Fibroblast of mammary gland (primary cell): ENCODE measurements around the gene ARID1B.

Experiments used
- DNase-seq: peaks from one replicate; pipeline ENCODE4 v3.0.0-alpha.2; 2010; ENCODE audit warnings: low read depth
- H3K4me3 ChIP-seq: 2 replicates; pipeline ENCODE4 v1.5.1; 2011; ENCODE audit warnings: low read depth, mild to moderate bottlenecking, low read length, moderate library complexity; ENCODE audit not compliant: control insufficient read depth
- CTCF ChIP-seq: conservative IDR thresholded peaks from 2 replicates; pipeline ENCODE4 v1.5.1; 2011; ENCODE audit warnings: low read depth, low read length, inconsistent platforms; ENCODE audit not compliant: control insufficient read depth, insufficient read depth

Gene ARID1B

DNA sequence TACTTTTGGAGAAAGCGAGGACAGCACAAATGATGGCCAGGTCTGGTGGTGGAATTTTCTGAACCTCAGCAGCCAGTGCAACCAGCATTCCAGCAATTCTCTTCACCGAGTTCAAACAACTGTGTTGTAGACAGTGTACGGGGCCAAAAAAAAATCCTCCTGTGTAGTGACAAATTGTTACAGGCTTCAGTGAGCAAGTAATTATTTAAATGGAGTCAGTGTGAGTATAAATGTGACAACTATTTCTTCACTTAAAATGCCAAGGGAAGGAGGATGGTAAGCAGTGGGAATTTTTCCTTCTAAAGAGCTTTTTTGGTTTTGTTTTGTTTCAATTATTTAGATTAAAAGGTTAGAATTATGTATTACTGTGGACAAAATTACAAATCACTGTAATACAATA, 392.0 kb downstream of the ARID1B start:
- no peak for TF ChIP-seq CTCF
- DNase-seq: no peak
- H3K4me3 ChIP-seq: no peak overlapping the region

DNA sequence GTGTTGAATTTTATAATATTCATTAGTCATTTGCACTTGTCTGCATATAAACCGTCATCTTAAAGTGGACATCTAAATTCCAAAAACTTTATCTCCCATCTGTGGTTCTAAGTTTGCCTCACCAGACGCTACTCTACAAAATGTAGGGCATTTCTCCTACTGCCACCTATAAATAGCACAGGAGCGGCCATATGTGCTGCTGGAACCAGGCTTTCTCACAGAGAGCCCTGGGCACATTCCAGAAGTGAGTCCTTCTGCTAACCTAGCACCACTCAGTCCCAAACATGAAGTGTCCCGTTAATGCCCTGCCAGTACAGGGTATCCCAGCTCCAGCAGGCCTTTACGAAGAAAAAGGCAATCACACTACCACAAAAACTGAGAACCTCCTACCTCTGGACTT, 392.5 kb downstream of the ARID1B start:
- no peak overlapping the region for H3K4me3 ChIP-seq
- no peak for TF ChIP-seq CTCF
- no peak for DNase-seq

DNA sequence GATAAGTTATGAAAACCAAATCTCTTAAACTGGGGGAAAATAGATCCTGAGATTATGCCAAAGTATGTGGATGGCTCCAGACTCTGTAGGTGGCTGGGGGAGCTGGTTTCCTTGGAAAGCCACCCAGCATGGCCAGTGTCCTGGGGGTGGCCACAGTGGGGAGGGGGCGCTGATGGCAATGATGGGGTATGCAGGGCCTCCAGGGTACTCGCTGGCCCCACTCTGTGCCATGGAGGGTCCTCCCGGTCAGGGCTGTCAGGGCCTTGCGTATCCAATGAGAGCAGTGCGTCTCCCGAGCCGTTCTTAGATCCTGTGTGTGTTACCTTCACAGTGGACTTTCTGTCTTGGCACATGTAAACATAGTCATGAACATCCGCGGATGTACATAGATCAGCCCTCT, 393.4 kb downstream of the ARID1B start:
- TF ChIP-seq CTCF: no peak
- no peak overlapping the region for H3K4me3 ChIP-seq
- no peak for DNase-seq

- no peak overlapping the region for H3K4me3 ChIP-seq
- no peak for TF ChIP-seq CTCF
- no peak for DNase-seq
Measured at GRCh38 chr6:157171801-157172200, 394.6 kb downstream of the ARID1B start.

- DNase-seq: no peak
- no peak for TF ChIP-seq CTCF
- no peak overlapping the region for H3K4me3 ChIP-seq
Measured at GRCh38 chr6:157172231-157172701, 395.1 kb downstream of the ARID1B start.

- DNase-seq: no peak
- no peak for TF ChIP-seq CTCF
- no peak overlapping the region for H3K4me3 ChIP-seq
Measured at GRCh38 chr6:157172830-157173536, 395.8 kb downstream of the ARID1B start.
